HT-29 (cell line): ENCODE data around the gene DIABLO. TPM values are rescaled to one million over a fixed set of nuclear protein-coding genes. Genes with fewer than 3 reads are reported as not detected.

Experiments
- small RNA-seq: library from RNA; depleted of rRNA; stranded (forward); fragments of <200 nt; gene quantifications from one replicate; pipeline ENCODE3, GENCODE V24; 2014
- total RNA-seq: library from RNA; depleted of rRNA; stranded (reverse); fragments of >200 nt; shearing (Covaris generic); gene quantifications from 2 replicates; pipeline ENCODE4 v1.2.3, GENCODE V29; 2014; rRNA removed

DIABLO gene
- total RNA-seq, 1 experiment from 2014 or later: 47.0 TPM

Small RNA genes within 50 kb of the gene (small RNA-seq; reads per million reads assigned to genes)
- 0.36 reads per million for gene DIABLO

Other genes with a start within 250 kb of the DIABLO start
- gene BCL7A, start 204.2 kb downstream of the DIABLO start, total RNA-seq: 8.3 and 11.0 TPM in 2 replicates
- 22.8 and 31.3 TPM in 2 replicates for gene MLXIP, start 147.3 kb downstream of the DIABLO start, total RNA-seq
- gene IL31, start 51.8 kb downstream of the DIABLO start, total RNA-seq: not detected in 2 replicates
- gene LRRC43, start 42.9 kb downstream of the DIABLO start, total RNA-seq: not detected in 2 replicates
- gene B3GNT4, start 22.3 kb downstream of the DIABLO start, total RNA-seq: 1.4 and 2.1 TPM in 2 replicates
- 13.6 and 18.4 TPM in 2 replicates for gene VPS33A, start 40.4 kb upstream of the DIABLO start, total RNA-seq
- 23.3 and 26.6 TPM in 2 replicates for gene CLIP1, start 196.6 kb upstream of the DIABLO start, total RNA-seq